GM18508 (cell line): ENCODE data around the gene KDM2B.
"Not testable (repeated sequence)": the region's sequence is repeated elsewhere in the genome, so short reads cannot be mapped to it uniquely, and the experiment has no call there.

Source experiments
- ATAC-seq: cut with Tn5 transposase; IDR thresholded peaks from one replicate; pipeline ENCODE4 v1.9.1; 2021; ENCODE audit warnings: moderate number of reproducible peaks; ENCODE audit not compliant: insufficient read depth, unreplicated experiment

KDM2B gene

GRCh38 chr12:121400332-121401139 lies 180.3 kb downstream of the KDM2B start:
- ATAC-seq, result no peak

- ATAC-seq, result peak; percentile 68
Observed at GRCh38 chr12:121399391-121400331, 181.2 kb downstream of the KDM2B start, which contains the start of gene RNF34. TSS of gene RNF34 (plus strand) at chr12:121400118. CDS start at chr12:121400213, 95 bp downstream.

DNA sequence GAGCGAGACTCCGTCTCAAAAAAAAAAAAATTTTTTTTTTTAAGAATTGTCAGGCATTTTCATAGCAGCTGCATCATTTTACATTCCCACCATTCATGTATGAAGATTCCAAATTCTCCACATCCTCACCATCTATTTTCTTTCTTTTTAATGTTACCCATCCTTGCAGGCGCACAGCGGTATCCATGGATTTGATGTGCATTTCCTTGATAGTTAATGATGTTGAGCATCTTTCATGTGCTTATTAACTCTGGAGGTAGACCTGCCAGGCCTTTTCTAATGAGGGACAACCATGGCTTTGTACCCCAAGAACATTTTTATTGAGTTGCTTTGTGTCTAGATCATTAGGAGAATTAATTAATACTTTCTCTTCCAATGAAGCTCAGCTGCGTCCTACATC lies 182.5 kb downstream of the KDM2B start:
- ATAC-seq, result no peak

DNA sequence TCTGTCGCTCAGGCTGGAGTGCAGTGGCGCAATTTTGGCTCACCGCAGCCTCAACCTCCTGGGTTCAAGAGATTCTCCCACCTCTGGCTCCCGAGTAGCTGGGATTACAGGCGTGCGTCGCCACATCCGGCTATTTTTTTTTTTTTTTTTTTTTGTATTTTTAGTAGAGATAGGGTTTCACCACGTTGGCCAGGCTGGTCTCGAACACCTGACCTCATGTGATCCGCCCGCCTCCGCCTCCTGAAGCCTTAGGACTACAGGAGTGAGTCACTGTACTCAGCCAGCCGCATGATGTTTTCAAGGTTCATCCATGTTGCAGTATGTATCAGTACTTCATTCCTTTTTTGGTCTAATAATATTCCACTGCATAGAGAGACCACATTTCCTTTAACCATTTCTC lies 183.3 kb downstream of the KDM2B start:
- no peak for ATAC-seq

GRCh38 chr12:121392325-121392716 lies 188.5 kb downstream of the KDM2B start:
- no peak for ATAC-seq

DNA sequence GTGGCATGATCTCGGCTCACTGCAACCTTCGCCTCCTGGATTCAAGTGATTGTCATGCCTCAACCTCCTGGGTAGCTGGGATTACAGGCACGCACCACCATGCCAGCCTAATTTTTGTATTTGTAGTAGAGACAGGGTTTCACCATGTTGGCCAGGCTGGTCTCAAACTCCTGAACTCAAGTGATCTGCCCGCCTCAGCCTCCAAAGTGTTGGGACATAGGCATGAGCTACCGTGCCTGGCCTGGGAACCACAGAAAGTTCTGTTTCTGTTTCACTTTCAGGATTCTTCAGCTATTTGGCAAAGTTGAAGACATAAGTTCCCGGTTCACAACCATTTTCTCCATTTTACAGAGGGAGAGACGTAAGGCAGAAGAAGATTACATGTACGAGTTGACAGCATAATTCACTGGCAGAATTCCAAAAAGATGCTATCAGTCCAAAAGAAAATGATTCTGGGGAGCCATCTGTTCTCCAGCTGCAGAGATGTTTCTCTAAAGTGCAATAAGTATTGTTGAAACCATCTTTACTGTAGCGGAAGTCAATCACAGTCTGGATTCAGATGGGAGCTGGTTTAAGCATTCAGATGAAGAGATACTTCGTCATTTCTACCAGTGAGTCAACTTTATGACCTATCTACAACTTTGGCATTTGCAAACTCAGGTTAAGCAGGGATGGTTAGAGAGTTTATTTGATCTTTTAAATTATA lies 189.1 kb downstream of the KDM2B start:
- no peak for ATAC-seq

- ATAC-seq, result no peak
Observed at GRCh38 chr12:121390856-121391255, 190.0 kb downstream of the KDM2B start.

- ATAC-seq, result no peak
Observed at GRCh38 chr12:121388421-121388981, 192.3 kb downstream of the KDM2B start.

DNA sequence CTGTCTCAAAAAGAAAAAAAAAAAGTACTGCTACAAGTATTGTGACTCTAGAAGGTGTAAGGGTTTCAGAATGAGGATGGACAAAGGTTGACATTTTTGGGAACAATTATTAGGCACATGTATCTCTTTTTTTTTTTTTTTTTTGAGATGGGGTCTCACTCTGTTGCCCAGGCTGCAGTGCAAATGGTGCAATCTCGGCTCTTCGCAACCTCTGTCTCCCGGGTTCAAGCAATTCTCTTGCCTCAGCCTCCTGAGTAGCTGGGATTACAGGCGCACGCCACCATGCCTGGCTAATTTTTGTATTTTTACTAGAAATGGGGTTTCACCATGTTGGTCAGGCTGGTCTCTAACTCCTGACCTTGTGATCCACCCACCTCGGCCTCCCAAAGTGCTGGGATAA lies 195.9 kb downstream of the KDM2B start:
- ATAC-seq, result not testable (repeated sequence)

DNA sequence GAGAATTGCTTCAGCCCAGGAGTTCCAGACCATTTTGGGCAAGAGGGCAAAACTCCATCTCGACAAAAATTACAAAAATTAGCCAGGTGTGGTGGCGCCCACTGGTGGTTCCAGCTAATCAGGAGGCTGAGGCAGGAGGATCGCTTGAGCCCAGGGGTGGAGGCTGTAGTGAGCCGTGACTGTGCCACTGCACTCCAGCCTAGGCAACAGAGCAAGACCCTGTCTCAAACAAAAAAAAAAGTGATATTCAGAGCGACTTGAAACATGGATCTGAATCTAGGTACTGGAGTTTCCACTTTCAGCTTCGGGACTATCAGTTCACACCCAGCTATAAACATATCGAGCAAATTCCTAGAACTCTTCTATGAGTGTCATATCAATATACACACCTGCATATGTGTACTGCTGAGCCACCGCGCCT lies 197.2 kb downstream of the KDM2B start:
- ATAC-seq, result no peak

- no peak for ATAC-seq
Observed at GRCh38 chr12:121379945-121380344, 200.9 kb downstream of the KDM2B start.
